ENCODE results near the gene GDPD5. TPM values are rescaled to one million over a fixed set of nuclear protein-coding genes. Genes with fewer than 3 reads are reported as not detected.

The GDPD5 gene
- total and polyA plus RNA-seq, 4 donors = 6.2 to 24.7 (median 12.0) TPM

GRCh38 chr11:75402002-75402773 is 123.6 kb downstream of the GDPD5 start:
- peaks cover 43 to 59% (median 54%) of the 10 kb centered on the region in 4 donors for H3K36me3 ChIP-seq (ENCODE audit: control insufficient read depth in 4 of 4, insufficient read depth in 4 of 4, low read length in 4 of 4)
- 85 to 87% methylated on average over 10 of the region's 10 CpGs for WGBS, 2 donors
- no peak for ATAC-seq (ENCODE audit: insufficient read depth, low FRiP score)
- no peak for DNase-seq
- no peaks in the 10 kb centered on the region for H3K9me3 ChIP-seq (ENCODE audit: control insufficient read depth in 4 of 4, insufficient read depth in 3 of 4, low read length in 3 of 4)
- H3K4me1 ChIP-seq (ENCODE audit: control insufficient read depth in 5 of 5, insufficient read depth in 5 of 5, low read length in 5 of 5) = peaks cover 10 to 21% (median 14%) of the 10 kb centered on the region in 5 donors
- no peak overlapping the region for H3K27ac ChIP-seq (ENCODE audit: low read depth in 1 of 2, low read length in 1 of 2)
- H3K9ac ChIP-seq (ENCODE audit: insufficient read depth in 1 of 2, low read length in 2 of 2) = no peak overlapping the region
- H3K4me3 ChIP-seq = no peak overlapping the region
- TF ChIP-seq, protein P1, sequence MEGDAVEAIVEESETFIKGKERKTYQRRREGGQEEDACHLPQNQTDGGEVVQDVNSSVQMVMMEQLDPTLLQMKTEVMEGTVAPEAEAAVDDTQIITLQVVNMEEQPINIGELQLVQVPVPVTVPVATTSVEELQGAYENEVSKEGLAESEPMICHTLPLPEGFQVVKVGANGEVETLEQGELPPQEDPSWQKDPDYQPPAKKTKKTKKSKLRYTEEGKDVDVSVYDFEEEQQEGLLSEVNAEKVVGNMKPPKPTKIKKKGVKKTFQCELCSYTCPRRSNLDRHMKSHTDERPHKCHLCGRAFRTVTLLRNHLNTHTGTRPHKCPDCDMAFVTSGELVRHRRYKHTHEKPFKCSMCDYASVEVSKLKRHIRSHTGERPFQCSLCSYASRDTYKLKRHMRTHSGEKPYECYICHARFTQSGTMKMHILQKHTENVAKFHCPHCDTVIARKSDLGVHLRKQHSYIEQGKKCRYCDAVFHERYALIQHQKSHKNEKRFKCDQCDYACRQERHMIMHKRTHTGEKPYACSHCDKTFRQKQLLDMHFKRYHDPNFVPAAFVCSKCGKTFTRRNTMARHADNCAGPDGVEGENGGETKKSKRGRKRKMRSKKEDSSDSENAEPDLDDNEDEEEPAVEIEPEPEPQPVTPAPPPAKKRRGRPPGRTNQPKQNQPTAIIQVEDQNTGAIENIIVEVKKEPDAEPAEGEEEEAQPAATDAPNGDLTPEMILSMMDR (IDR thresholded peaks at IDR 0.05; ENCODE audit: control extremely low read depth, extremely low read depth) = no peak
- no peaks in the 10 kb centered on the region for H3K27me3 ChIP-seq (ENCODE audit: control insufficient read depth in 3 of 3, insufficient read depth in 3 of 3, low read length in 2 of 3)

- DNase-seq (peak in 1 of 3 donors; percentile 30), ATAC-seq (ENCODE audit: insufficient read depth, low FRiP score) (no peak)
- Histone ChIP-seq H3K4me1 (ENCODE audit: control insufficient read depth in 5 of 5, insufficient read depth in 5 of 5, low read length in 5 of 5) (peaks cover 5 to 21% (median 14%) of the 10 kb centered on the region in 5 donors), H3K9me3 (ENCODE audit: control insufficient read depth in 4 of 4, insufficient read depth in 3 of 4, low read length in 3 of 4) (no peaks in the 10 kb centered on the region), H3K4me3 (peak overlapping the region; percentile 76), H3K9ac (ENCODE audit: insufficient read depth in 1 of 2, low read length in 2 of 2) (peak overlapping the region; percentile 95 to 100), H3K27me3 (ENCODE audit: control insufficient read depth in 3 of 3, insufficient read depth in 3 of 3, low read length in 2 of 3) (no peaks in the 10 kb centered on the region), H3K27ac (ENCODE audit: low read depth in 1 of 2, low read length in 1 of 2) (peak overlapping the region; percentile 5 to 85), H3K36me3 (ENCODE audit: control insufficient read depth in 4 of 4, insufficient read depth in 4 of 4, low read length in 4 of 4) (peaks cover 32 to 49% (median 39%) of the 10 kb centered on the region in 4 donors)
- TF ChIP-seq, protein P1 (IDR thresholded peaks at IDR 0.05; ENCODE audit: control extremely low read depth, extremely low read depth) = no peak
- 6 to 10% methylated on average over 11 of the region's 11 CpGs for WGBS, 2 donors
Observed at GRCh38 chr11:75400146-75400865, 125.4 kb downstream of the GDPD5 start.

DNA sequence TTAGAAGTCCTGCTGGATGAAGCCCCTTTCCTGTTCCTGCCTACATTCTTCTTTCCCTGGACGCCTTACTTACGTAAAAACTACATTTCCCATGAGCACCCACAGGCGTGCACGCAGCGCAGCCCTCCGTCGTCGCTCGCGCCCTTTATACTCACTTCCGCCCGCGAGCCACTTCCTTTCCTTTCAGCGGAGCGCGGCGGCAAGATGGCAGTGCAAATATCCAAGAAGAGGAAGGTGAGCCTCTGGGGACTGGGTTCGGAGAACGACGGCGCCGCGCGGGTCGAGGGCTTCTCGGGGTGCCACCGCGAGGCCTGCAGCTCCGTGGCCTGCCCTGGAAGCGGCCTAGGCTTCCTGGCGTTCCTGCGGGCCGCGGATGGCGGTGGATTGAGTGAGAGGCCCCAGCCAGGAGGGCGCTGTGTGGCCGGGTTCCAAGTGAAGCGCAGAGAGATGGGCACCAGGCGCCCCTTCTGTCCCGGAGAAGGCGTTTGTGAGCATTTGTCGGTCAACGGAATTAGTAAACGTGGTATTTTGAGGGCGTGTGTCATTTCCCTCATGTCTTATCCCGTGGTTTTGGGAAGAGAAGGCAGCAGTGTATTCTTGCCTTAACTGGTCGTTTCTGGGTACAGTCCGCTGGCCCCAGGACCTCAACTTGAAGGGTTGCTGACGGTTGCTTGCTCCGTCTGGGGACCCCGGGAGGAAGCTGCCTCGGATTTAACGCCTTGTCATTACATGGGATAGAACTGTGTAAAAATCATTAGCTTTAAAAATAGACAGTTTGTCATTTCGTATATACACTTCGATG is 126.2 kb downstream of the GDPD5 start, which contains the start of gene RPS3:
RPS3 (plus strand) TSS at position 175 of the 802 bp plus-strand sequence; CDS start at position 205, 30 bp downstream.
- Histone ChIP-seq H3K27me3 (ENCODE audit: control insufficient read depth in 3 of 3, insufficient read depth in 3 of 3, low read length in 2 of 3) (no peaks in the 10 kb centered on the region), H3K9ac (ENCODE audit: insufficient read depth in 1 of 2, low read length in 2 of 2) (peak within 1 kb of the TSS; percentile 95 to 100), H3K4me3 (peak within 1 kb of the TSS; percentile 76), H3K27ac (ENCODE audit: low read depth in 1 of 2, low read length in 1 of 2) (peak within 1 kb of the TSS; percentile 85 to 93), H3K36me3 (ENCODE audit: control insufficient read depth in 4 of 4, insufficient read depth in 4 of 4, low read length in 4 of 4) (peaks cover 27 to 45% (median 34%) of the 10 kb centered on the region in 4 donors), H3K4me1 (ENCODE audit: control insufficient read depth in 5 of 5, insufficient read depth in 5 of 5, low read length in 5 of 5) (peaks cover 5 to 21% (median 14%) of the 10 kb centered on the region in 5 donors), H3K9me3 (ENCODE audit: control insufficient read depth in 4 of 4, insufficient read depth in 3 of 4, low read length in 3 of 4) (no peaks in the 10 kb centered on the region)
- ATAC-seq (ENCODE audit: insufficient read depth, low FRiP score) (peak; percentile 95), DNase-seq (peak; percentile 95 to 97 (median 96))
- 0% methylated on average over 55 of the region's 55 CpGs for WGBS, 2 donors
- TF ChIP-seq, protein P1 (IDR thresholded peaks at IDR 0.05; ENCODE audit: control extremely low read depth, extremely low read depth) = peak; percentile 9
